H1 (cell line): Measurements from ENCODE around the gene LPAR4. TPM values are rescaled to one million over a fixed set of nuclear protein-coding genes. Genes with fewer than 3 reads are reported as not detected.

Experiments used
- BRCA1 ChIP-seq: IDR thresholded peaks from 2 replicates; pipeline ENCODE4 v1.6.1; 2012; ENCODE audit warnings: low read depth, low read length, improper control_type of control experiment
- CTCF ChIP-seq, 3 experiments: IDR thresholded peaks; 1 replicate in 2 of 3; 2 replicates in 1 of 3; pipeline versions ENCODE4 v1.5.1 to v1.6.1; 2011; ENCODE audit warnings: low read length in 3 of 3, mild to moderate bottlenecking in 3 of 3, inconsistent platforms in 2 of 3, low read depth in 1 of 3, moderate library complexity in 1 of 3; ENCODE audit not compliant: insufficient read depth in 1 of 3; ENCODE audit errors: control extremely low read depth in 1 of 3
- polyA plus RNA-seq, 7 experiments: library from polyadenylated mRNA; depleted of rRNA in 3 of 7; stranded (reverse) in 5 of 7; unstranded in 2 of 7; fragments of >200 nt in 5 of 7; fragments of 200-250 nt in 2 of 7; gene quantifications; 1 replicate in 5 of 7; 2 replicates in 1 of 7; 4 replicates in 1 of 7; pipeline versions ENCODE4 v1.2.1 to v1.2.3, GENCODE V29; 2011 to 2013; ENCODE audit warnings: missing spikeins in 2 of 7, mixed read lengths in 2 of 7
- total RNA-seq: library from RNA; stranded (reverse); fragmentation: NEBNext Ultra II Directional; extraction: Animal tissue kit (Norgen Biotek cat#: 25700); gene quantifications from 2 replicates; pipeline ENCODE4 v1.2.1, GENCODE V29; 2021

The LPAR4 gene
- total and polyA plus RNA-seq, 2 of the 8 experiments (the other 6 are each of a cell fraction or from before 2014, with no cell fraction given) = 7.6 to 16.3 TPM

GRCh38 chrX:78753571-78753970 lies 6.1 kb downstream of the LPAR4 start (continued):
- TF ChIP-seq CTCF (IDR thresholded peaks at IDR 0.05; ENCODE audit: control extremely low read depth in 1 of 3, insufficient read depth in 1 of 3, low read depth in 1 of 3, low read length in 3 of 3) (no peak), BRCA1 (no peak)
